Brain microvascular endothelial cell (primary cell): ENCODE measurements around the gene C17orf100.

ENCODE experiments used
- DNase-seq: peaks from one replicate; pipeline ENCODE4 v3.0.0-alpha.2; 2020
- H3K27ac ChIP-seq: fragments of 250-450 bp; sonication (Bioruptor Pico); 2 replicates; pipeline ENCODE4 v1.5.1; 2020; ENCODE audit warnings: mild to moderate bottlenecking, moderate library complexity
- H3K27me3 ChIP-seq: fragments of 250-450 bp; sonication (Bioruptor Pico); replicated peaks from 2 replicates; pipeline ENCODE4 v1.5.1; 2020; ENCODE audit warnings: mild to moderate bottlenecking
- H3K36me3 ChIP-seq: fragments of 250-450 bp; sonication (Bioruptor Pico); replicated peaks from 2 replicates; pipeline ENCODE4 v1.5.1; 2020; ENCODE audit warnings: mild to moderate bottlenecking
- H3K4me3 ChIP-seq: 2 replicates; pipeline ENCODE4 v1.5.1; 2011; ENCODE audit warnings: low read depth, mild to moderate bottlenecking, control low read depth, low read length, moderate library complexity
- in situ Hi-C: cut with HindIII; loops from 2 replicates; pipeline ENCODE4 v1.10.0; 2017; ENCODE audit warnings: low sequenced_read_pairs, low pct_ligation_motif_present
- TF ChIP-seq, protein P1 (sequence below): IDR thresholded peaks from 2 replicates; pipeline ENCODE4 v1.5.1; 2011; ENCODE audit warnings: low read depth, mild to moderate bottlenecking, moderate library complexity, low read length, control low read depth, inconsistent platforms; ENCODE audit errors: missing control alignments

Gene C17orf100

GRCh38 chr17:6633263-6633662 is 18.3 kb upstream of the C17orf100 start:
- peaks cover 29% of the 10 kb centered on the region for H3K36me3 ChIP-seq
- TF ChIP-seq, protein P1, sequence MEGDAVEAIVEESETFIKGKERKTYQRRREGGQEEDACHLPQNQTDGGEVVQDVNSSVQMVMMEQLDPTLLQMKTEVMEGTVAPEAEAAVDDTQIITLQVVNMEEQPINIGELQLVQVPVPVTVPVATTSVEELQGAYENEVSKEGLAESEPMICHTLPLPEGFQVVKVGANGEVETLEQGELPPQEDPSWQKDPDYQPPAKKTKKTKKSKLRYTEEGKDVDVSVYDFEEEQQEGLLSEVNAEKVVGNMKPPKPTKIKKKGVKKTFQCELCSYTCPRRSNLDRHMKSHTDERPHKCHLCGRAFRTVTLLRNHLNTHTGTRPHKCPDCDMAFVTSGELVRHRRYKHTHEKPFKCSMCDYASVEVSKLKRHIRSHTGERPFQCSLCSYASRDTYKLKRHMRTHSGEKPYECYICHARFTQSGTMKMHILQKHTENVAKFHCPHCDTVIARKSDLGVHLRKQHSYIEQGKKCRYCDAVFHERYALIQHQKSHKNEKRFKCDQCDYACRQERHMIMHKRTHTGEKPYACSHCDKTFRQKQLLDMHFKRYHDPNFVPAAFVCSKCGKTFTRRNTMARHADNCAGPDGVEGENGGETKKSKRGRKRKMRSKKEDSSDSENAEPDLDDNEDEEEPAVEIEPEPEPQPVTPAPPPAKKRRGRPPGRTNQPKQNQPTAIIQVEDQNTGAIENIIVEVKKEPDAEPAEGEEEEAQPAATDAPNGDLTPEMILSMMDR: no peak
- H3K4me3 ChIP-seq: no peak overlapping the region
- H3K27ac ChIP-seq: no peak overlapping the region
- no peaks in the 10 kb centered on the region for H3K27me3 ChIP-seq
- no peak for DNase-seq
- in situ Hi-C loops: no loop called here

DNA sequence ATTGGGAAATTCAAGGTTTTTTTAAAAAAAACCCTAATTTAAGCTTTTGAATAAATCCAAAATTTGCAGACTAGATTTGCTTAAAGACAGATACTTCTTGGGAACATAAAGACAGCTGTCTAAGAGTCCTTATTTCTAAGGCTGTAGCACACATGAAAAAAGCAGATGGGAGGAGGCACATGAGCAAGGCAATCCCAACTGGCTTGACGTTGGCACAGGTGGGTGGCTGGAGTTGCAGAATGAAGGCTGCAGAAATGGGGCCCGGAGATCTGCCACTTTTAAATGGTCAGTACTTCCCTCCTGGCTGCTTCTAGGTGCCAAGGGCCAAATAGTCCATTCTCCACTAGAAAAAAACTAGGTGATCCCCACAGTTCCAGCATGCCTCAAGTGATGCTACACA is 15.5 kb upstream of the C17orf100 start:
- no peak overlapping the region for H3K4me3 ChIP-seq

GRCh38 chr17:6636616-6637457 is 14.7 kb upstream of the C17orf100 start:
- H3K36me3 ChIP-seq: peaks cover 23% of the 10 kb centered on the region
- DNase-seq: no peak
- H3K27me3 ChIP-seq: no peaks in the 10 kb centered on the region
- TF ChIP-seq, protein P1: no peak
- H3K27ac ChIP-seq: no peak overlapping the region
- H3K4me3 ChIP-seq: no peak overlapping the region
- in situ Hi-C loops: no loop called here

More for the DNA sequence above, 15.5 kb upstream of the C17orf100 start:
- in situ Hi-C loops: no loop called here
- peaks cover 29% of the 10 kb centered on the region for H3K36me3 ChIP-seq
- no peak overlapping the region for H3K27ac ChIP-seq
- TF ChIP-seq, protein P1: no peak
- H3K27me3 ChIP-seq: no peaks in the 10 kb centered on the region
- DNase-seq: no peak

GRCh38 chr17:6637458-6637840 is 14.1 kb upstream of the C17orf100 start:
- H3K27me3 ChIP-seq: no peaks in the 10 kb centered on the region
- TF ChIP-seq, protein P1: no peak
- in situ Hi-C loops: no loop called here
- no peak for DNase-seq
- peaks cover 17% of the 10 kb centered on the region for H3K36me3 ChIP-seq
- H3K27ac ChIP-seq: no peak overlapping the region
- H3K4me3 ChIP-seq: no peak overlapping the region

DNA sequence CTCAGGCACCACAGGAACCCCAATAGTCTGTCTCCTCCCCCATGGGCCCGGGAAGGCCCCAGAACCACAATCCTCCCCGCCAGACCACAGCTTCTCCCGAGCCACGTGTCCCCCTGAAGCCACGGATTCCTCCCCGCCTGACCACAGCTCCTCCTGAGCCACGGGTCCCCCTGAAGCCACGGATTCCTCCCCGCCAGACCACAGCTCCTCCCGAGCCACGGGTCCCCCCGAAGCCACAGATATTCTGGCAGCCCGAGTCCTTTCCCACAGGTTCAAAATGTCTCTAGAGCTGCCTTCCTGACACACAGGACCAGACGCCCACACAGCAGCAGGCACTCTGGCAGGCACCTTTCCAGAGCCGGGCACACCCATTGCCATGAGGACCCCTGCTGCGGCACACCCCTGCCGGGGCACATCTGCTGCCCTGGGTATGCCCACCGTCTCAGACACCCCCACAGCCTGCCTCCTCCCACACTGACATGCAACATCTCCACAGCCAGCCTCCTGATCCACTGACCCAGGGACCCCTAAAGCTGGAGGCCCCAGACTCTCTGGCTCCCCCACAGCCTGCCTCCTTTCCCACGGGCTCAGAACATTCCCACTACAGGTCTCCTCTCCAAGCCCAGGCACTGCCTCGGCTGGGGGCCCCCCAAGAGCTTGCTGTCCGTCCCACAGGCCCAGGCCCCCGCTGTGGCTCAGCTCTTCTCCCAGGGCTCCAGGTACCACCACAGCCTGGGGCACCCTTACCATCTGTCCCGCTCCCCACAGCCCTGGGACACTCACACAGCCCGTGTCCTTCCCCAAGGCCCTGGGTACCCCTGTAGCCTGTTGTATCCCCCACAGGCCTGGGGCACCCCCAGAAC is 13.3 kb upstream of the C17orf100 start:
- no peak overlapping the region for H3K4me3 ChIP-seq
- in situ Hi-C loops: no loop called here

More for the DNA sequence above, 13.3 kb upstream of the C17orf100 start:
- Histone ChIP-seq H3K36me3 (peaks cover 11% of the 10 kb centered on the region), H3K27me3 (no peaks in the 10 kb centered on the region), H3K27ac (no peak overlapping the region)
- TF ChIP-seq, protein P1: no peak
- DNase-seq: no peak
